AG04450 (cell line): ENCODE measurements around the gene PFDN1. TPM values are rescaled to one million over a fixed set of nuclear protein-coding genes. Genes with fewer than 3 reads are reported as not detected.

Experiments used
- CTCF ChIA-PET: fragments of 300-600, 350-600 bp; formaldehyde crosslinking; extraction: SDS; loops from one replicate; lab custom pipeline; 2022; ENCODE audit warnings: antibody characterized with exemption, inconsistent platforms; lab: Charles Lee
- POLR2A ChIA-PET: fragments of 350-600 bp; formaldehyde crosslinking; extraction: SDS; loops from one replicate; lab custom pipeline; 2021; ENCODE audit warnings: antibody characterized with exemption, inconsistent platforms; lab: Yijun Ruan, JAX
- DNase-seq: peaks from one replicate; pipeline ENCODE4 v3.0.0-alpha.2; 2011; ENCODE audit warnings: low read depth, low spot score
- H3K27ac ChIP-seq: one replicate; pipeline ENCODE4 v1.5.1; 2012; ENCODE audit warnings: low read depth, low read length, control low read depth
- H3K27me3 ChIP-seq: one replicate; pipeline ENCODE4 v1.6.0; 2012; ENCODE audit warnings: low read length; ENCODE audit not compliant: control insufficient read depth, insufficient read depth
- H3K4me3 ChIP-seq: 2 replicates; pipeline ENCODE4 v1.5.1; 2011; ENCODE audit warnings: mild to moderate bottlenecking, low read depth, low read length, control low read depth
- H3K9me3 ChIP-seq: 2 replicates; pipeline ENCODE4 v1.5.1; 2012; ENCODE audit warnings: low read length; ENCODE audit not compliant: control insufficient read depth, insufficient read depth
- CTCF ChIP-seq: IDR thresholded peaks from 2 replicates; pipeline ENCODE4 v1.5.1; 2011; ENCODE audit warnings: low read depth, low read length, control low read depth, inconsistent platforms
- polyA plus RNA-seq: library from polyadenylated mRNA; depleted of rRNA; stranded (reverse); fragments of >200 nt; gene quantifications from 2 replicates; pipeline ENCODE4 v1.2.3, GENCODE V29; 2011

PFDN1 gene
- polyA plus RNA-seq, 1 experiment = 112 TPM

DNA sequence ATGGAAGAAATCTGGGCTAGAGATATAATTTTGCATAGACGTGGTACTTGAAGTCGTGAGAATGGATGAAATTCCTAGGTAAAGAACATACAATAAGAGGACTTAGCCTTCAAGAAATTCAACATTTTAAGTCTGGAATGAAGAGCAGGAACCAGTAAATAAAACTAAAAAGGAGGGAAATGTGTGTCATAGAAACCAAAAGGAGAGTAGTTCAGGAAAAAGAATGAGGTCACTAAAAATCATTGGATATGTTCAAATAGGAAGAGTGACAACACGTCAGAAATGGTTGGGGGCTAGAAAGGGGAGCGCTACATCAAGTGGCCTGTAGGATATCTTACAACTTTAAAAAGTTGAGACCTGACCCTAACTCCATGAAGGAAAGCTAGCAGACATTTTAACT is 44.0 kb downstream of the PFDN1 start:
- no peaks in the 10 kb centered on the region for H3K9me3 ChIP-seq
- H3K4me3 ChIP-seq = no peak overlapping the region
- TF ChIP-seq CTCF = no peak
- POLR2A ChIA-PET = no interaction called here
- CTCF ChIA-PET = interaction anchor here (1.3 to 8.2 kb wide), 4 partner anchors 15 to 100 kb away, joined by 3 to 98 read pairs (median 28); partner anchors contain the start of gene HBEGF
- no peak for DNase-seq
- no peaks in the 10 kb centered on the region for H3K27me3 ChIP-seq
- no peak overlapping the region for H3K27ac ChIP-seq

- TF ChIP-seq CTCF = no peak
- Histone ChIP-seq H3K9me3 (no peaks in the 10 kb centered on the region), H3K27me3 (no peaks in the 10 kb centered on the region), H3K4me3 (no peak overlapping the region), H3K27ac (peak overlapping the region; percentile 49)
- POLR2A ChIA-PET = interaction anchor here (0.7 to 1.1 kb wide), 3 partner anchors 45 to 1058 kb away, joined by 4 to 7 read pairs (median 6); partner anchors contain the start of genes HBEGF and PFDN1
- DNase-seq = no peak
- CTCF ChIA-PET = interaction anchor here (1.1 to 8.2 kb wide), 5 partner anchors 14 to 101 kb away, joined by 3 to 98 read pairs (median 5); partner anchors contain the start of gene HBEGF
Observed at GRCh38 chr5:140258016-140258415, 44.9 kb downstream of the PFDN1 start.

GRCh38 chr5:140256726-140257125 is 46.2 kb downstream of the PFDN1 start:
- POLR2A ChIA-PET = interaction anchor here (0.6 kb wide), 1 partner anchor 45 kb away, joined by 4 read pairs; no protein-coding TSS in a partner anchor
- TF ChIP-seq CTCF = no peak

DNA sequence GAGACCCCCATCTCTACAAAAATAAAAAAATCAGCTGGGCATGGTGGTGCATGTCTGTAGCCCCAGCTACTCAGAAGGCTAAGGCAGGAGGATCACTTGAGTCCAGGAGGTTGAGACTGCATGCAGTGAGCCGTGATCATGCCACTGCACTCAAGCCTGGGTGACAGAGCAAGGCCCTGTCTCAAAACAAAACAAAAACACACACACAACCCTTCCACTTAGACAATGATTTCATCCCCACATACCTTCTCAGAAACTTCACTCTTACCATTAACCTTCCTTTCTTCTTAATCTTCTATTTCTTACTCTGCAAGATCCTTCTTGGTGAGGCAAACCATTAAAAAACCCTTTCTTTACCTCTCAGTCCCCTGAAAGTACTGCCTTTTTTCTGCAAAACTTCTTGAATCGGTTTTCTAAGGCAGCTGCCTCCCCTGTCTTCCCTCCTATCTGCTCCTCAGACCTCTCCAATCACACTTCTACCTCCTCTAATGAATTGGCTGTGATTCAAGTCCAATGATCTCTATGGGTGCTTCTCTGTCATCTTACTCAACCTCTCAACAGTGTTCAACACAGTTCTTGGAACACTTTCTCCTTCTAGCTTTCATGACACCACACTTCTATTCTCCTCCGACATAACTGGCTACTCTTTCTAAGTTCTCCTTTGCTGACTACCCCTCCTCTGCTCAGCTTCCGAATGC is 47.3 kb downstream of the PFDN1 start:
- POLR2A ChIA-PET = no interaction called here
- Histone ChIP-seq H3K4me3 (no peak overlapping the region), H3K9me3 (no peaks in the 10 kb centered on the region), H3K27ac (no peak overlapping the region), H3K27me3 (no peaks in the 10 kb centered on the region)
- CTCF ChIA-PET = interaction anchor here (1.1 to 8.2 kb wide), 3 partner anchors 12 to 108 kb away, joined by 5 to 98 read pairs (median 50); no protein-coding TSS in a partner anchor
- no peak for DNase-seq
- no peak for TF ChIP-seq CTCF

More at GRCh38 chr5:140256726-140257125, 46.2 kb downstream of the PFDN1 start:
- no peak for DNase-seq
- Histone ChIP-seq H3K27me3 (no peaks in the 10 kb centered on the region), H3K27ac (no peak overlapping the region), H3K9me3 (no peaks in the 10 kb centered on the region), H3K4me3 (no peak overlapping the region)
- CTCF ChIA-PET = interaction anchor here (0.6 to 8.2 kb wide), 8 partner anchors 13 to 107 kb away, joined by 3 to 98 read pairs (median 4); partner anchors contain the start of gene HBEGF

DNA sequence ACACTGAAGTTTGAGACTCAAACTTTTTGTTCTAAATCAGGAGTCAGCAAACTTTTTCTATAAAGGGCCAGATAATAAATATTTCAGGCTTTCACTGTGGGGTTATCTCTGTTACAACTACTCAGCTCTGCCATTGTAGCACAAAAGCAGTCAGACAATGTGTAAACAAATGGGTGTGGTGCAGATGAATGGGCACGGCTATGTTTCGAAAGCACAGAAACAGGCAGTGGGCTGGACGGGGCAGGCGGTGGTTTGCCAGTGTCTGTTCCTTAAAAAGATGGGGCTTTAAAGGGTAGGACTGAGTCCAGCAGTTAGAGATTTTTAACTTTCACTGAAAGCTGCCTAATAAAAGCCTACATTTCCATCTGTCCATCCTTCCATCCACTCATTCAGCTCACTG is 48.9 kb downstream of the PFDN1 start:
- Histone ChIP-seq H3K27ac (no peak overlapping the region), H3K9me3 (no peaks in the 10 kb centered on the region), H3K4me3 (no peak overlapping the region), H3K27me3 (no peaks in the 10 kb centered on the region)
- no peak for DNase-seq
- POLR2A ChIA-PET = interaction anchor here (1.3 kb wide), 1 partner anchor 92 kb away, joined by 5 read pairs; the partner anchor contains the start of gene HBEGF
- no peak for TF ChIP-seq CTCF
- CTCF ChIA-PET = interaction anchor here (0.9 to 20.2 kb wide), 5 partner anchors 9 to 109 kb away, joined by 3 to 806 read pairs (median 4); partner anchors contain the start of gene HBEGF
